ENCODE results near the gene HAUS3. TPM values are rescaled to one million over a fixed set of nuclear protein-coding genes. Genes with fewer than 3 reads are reported as not detected.

HAUS3 gene
- total and polyA plus RNA-seq, 2 of the 8 experiments (the other 6 are each of a cell fraction or from before 2014, with no cell fraction given) = 3.2 to 14.8 TPM

- Histone ChIP-seq H4K5ac (ENCODE audit: insufficient read length, low read depth, low read length) (no peak overlapping the region), H3K27ac (ENCODE audit: low read depth, low read length) (no peak overlapping the region), H3K9ac (replicated peaks in 1 of 4; ENCODE audit: extremely low read depth in 1 of 4, low read depth in 3 of 4, low read length in 3 of 4) (no peak overlapping the region), H4K91ac (replicated peaks; ENCODE audit: insufficient read length, low read length) (no peak overlapping the region), H3K56ac (replicated peaks; ENCODE audit: insufficient read length, low read depth, low read length) (no peak overlapping the region), H2AK5ac (ENCODE audit: low read depth, low read length) (no peak overlapping the region), H3K18ac (ENCODE audit: extremely low read depth, low read length) (no peak overlapping the region), H3K79me1 (ENCODE audit: low read depth, low read length) (no peaks in the 10 kb centered on the region), H2BK5ac (ENCODE audit: low read depth, low read length) (no peak overlapping the region), H4K8ac (ENCODE audit: extremely low read depth, insufficient read depth, low read length) (no peak overlapping the region), H3K4me1 (replicated peaks in 1 of 4; ENCODE audit: control insufficient read depth in 3 of 4, insufficient read depth in 4 of 4, low read length in 3 of 4) (peaks cover 6 to 19% (median 12%) of the 10 kb centered on the region in 4 experiments; a peak in 5 of 7 replicates), H2AFZ (ENCODE audit: low read length) (no peak overlapping the region), H3K36me3 (ENCODE audit: control insufficient read depth in 2 of 4, insufficient read depth in 4 of 4, low read length in 3 of 4) (no peaks in the 10 kb centered on the region), H3K4me3 (ENCODE audit: extremely low read depth in 1 of 4, insufficient read depth in 2 of 4, low read depth in 3 of 4, low read length in 4 of 4) (no peak overlapping the region), H4K20me1 (replicated peaks in 1 of 2; ENCODE audit: control insufficient read depth in 1 of 2, insufficient read depth in 2 of 2, low read length in 2 of 2) (peaks cover 0 to 6% of the 10 kb centered on the region in 2 experiments), H2BK20ac (ENCODE audit: low read length) (no peak overlapping the region), H3K79me2 (ENCODE audit: control insufficient read depth in 1 of 2, insufficient read depth in 2 of 2, low read length in 2 of 2) (no peaks in the 10 kb centered on the region), H3K27me3 (replicated peaks in 1 of 4; ENCODE audit: control insufficient read depth in 3 of 4, extremely low read depth in 1 of 4, insufficient read depth in 3 of 4, low read length in 3 of 4) (no peaks in the 10 kb centered on the region), H2BK120ac (replicated peaks; ENCODE audit: low read depth, low read length) (no peak overlapping the region), H3K4ac (replicated peaks; ENCODE audit: insufficient read length, low read depth, low read length) (no peak overlapping the region), H3K4me2 (ENCODE audit: insufficient read depth in 1 of 2, low read depth in 2 of 2, low read length in 2 of 2) (no peak overlapping the region), H3K23me2 (ENCODE audit: low read depth, low read length) (no peaks in the 10 kb centered on the region), H3K14ac (ENCODE audit: insufficient read length) (no peak overlapping the region), H3K9me3 (ENCODE audit: insufficient read depth in 2 of 2, low read depth in 1 of 2, low read length in 1 of 2) (no peaks in the 10 kb centered on the region), H3K23ac (ENCODE audit: insufficient read length) (no peak overlapping the region), H2BK12ac (ENCODE audit: low read depth, low read length) (no peak overlapping the region), H2BK15ac (ENCODE audit: low read length) (no peak overlapping the region)
- no peak for DNase-seq (ENCODE audit: low read depth in 1 of 2, low spot score in 2 of 2)
- ChIA-PET CTCF (ENCODE audit: partially characterized antibody) (interaction anchor here (0.7 to 1.2 kb wide), 3 partner anchors 11 to 314 kb away, joined by 3 to 4 read pairs (median 3); no protein-coding TSS in a partner anchor), POLR2A (ENCODE audit: partially characterized antibody) (no interaction called here)
- WGBS, 2 experiments (ENCODE audit: extremely low coverage in 1 of 2, insufficient coverage in 1 of 2, insufficient read length in 1 of 2, insufficient replicate concordance in 2 of 2, low coverage in 1 of 2, low lambda C conversion rate in 2 of 2, missing lambda C conversion rate in 1 of 2) = 92% methylated on average over 2 of the region's 2 CpGs; no CpG with 5 or more reads in 1 of the 2 experiments
- FAIRE-seq = no peak
- TF ChIP-seq POU5F1 (IDR thresholded peaks at IDR 0.05; ENCODE audit: low read depth, low read length) (no peak), TBP (IDR thresholded peaks at IDR 0.05; ENCODE audit: low read depth, low read length) (no peak), FOSL1 (IDR thresholded peaks at IDR 0.05; ENCODE audit: insufficient read depth, low read depth, low read length) (no peak), ATF2 (IDR thresholded peaks at IDR 0.05; ENCODE audit: low read length) (no peak), SUZ12 (IDR thresholded peaks at IDR 0.05; ENCODE audit: low read length) (no peak), SRF (IDR thresholded peaks at IDR 0.05; ENCODE audit: low read depth, low read length) (no peak), MAFK (IDR thresholded peaks at IDR 0.05; ENCODE audit: low read depth, low read length) (no peak), JUN (IDR thresholded peaks at IDR 0.05; ENCODE audit: low read depth, low read length) (no peak), CTBP2 (IDR thresholded peaks at IDR 0.05; ENCODE audit: borderline replicate concordance, insufficient read depth, insufficient read length, low read length) (no peak), TAF1 (IDR thresholded peaks at IDR 0.05; ENCODE audit: low read depth, low read length) (no peak), E2F6 (IDR thresholded peaks at IDR 0.05) (no peak), SP2 (IDR thresholded peaks at IDR 0.05; ENCODE audit: low read length) (no peak)
Measured at GRCh38 chr4:2226261-2226660, 15.7 kb downstream of the HAUS3 start.
